OCI-LY7 (cell line): ENCODE data around the gene PLPPR2. TPM values are rescaled to one million over a fixed set of nuclear protein-coding genes. Genes with fewer than 3 reads are reported as not detected.

Experiments used
- BruUV-seq: library from RNA; stranded (reverse); fragments of 400-500 nt; replicated peaks from 2 replicates; lab custom pipeline; 2021; lab: Mats Ljungman, UMichigan
- CTCF ChIA-PET: fragments of 300-600 bp; sonication (Branson Sonifier 250); formaldehyde crosslinking; loops from one replicate; lab custom pipeline; 2022; ENCODE audit warnings: antibody characterized with exemption; ENCODE audit not compliant: unreplicated experiment; lab: Charles Lee
- POLR2A ChIA-PET: fragments of 300-600 bp; sonication (Branson Sonifier 250); formaldehyde crosslinking; loops from one replicate; lab custom pipeline; 2022; ENCODE audit warnings: antibody characterized with exemption; lab: Charles Lee
- DNase-seq: peaks from one replicate; pipeline ENCODE4 v3.0.0-alpha.2; 2015; ENCODE audit warnings: low spot score
- H2AFZ ChIP-seq: fragments of 200-600 bp; sonication (generic), shearing (Covaris generic); 2 replicates; pipeline ENCODE4 v1.6.1; 2014; ENCODE audit warnings: mild to moderate bottlenecking, antibody characterized with exemption, low read length, moderate library complexity
- H3K27ac ChIP-seq: fragments of 200-600 bp; sonication (generic); 2 replicates; pipeline ENCODE4 v1.5.1; 2014; ENCODE audit warnings: mixed run types, low read depth, mild to moderate bottlenecking, moderate library complexity, low read length, inconsistent platforms; ENCODE audit not compliant: poor library complexity, severe bottlenecking
- H3K36me3 ChIP-seq: fragments of 200-600 bp; sonication (generic); 2 replicates; pipeline ENCODE4 v1.6.1; 2014; ENCODE audit warnings: mild to moderate bottlenecking, antibody characterized with exemption, low read length, moderate library complexity, mixed read lengths; ENCODE audit not compliant: insufficient read depth
- H3K4me1 ChIP-seq: fragments of 200-600 bp; sonication (generic); 2 replicates; pipeline ENCODE4 v1.5.1; 2014; ENCODE audit warnings: mild to moderate bottlenecking, low read length; ENCODE audit not compliant: insufficient read depth, poor library complexity, severe bottlenecking
- H3K4me2 ChIP-seq: fragments of 200-600 bp; sonication (generic); 2 replicates; pipeline ENCODE4 v1.6.1; 2014; ENCODE audit warnings: mild to moderate bottlenecking, low read length
- H3K4me3 ChIP-seq: fragments of 200-600 bp; sonication (generic); 2 replicates; pipeline ENCODE4 v1.5.1; 2014; ENCODE audit warnings: mild to moderate bottlenecking, low read depth, low read length; ENCODE audit not compliant: poor library complexity, severe bottlenecking
- H3K79me2 ChIP-seq: fragments of 200-600 bp; sonication (generic); 2 replicates; pipeline ENCODE4 v1.6.1; 2016; ENCODE audit warnings: low read depth, mild to moderate bottlenecking, low read length, moderate library complexity, mixed read lengths; ENCODE audit not compliant: insufficient read depth
- H3K9me2 ChIP-seq: fragments of 200-600 bp; sonication (generic); 2 replicates; pipeline ENCODE4 v1.6.1; 2016; ENCODE audit warnings: mild to moderate bottlenecking, low read length, mixed read lengths; ENCODE audit not compliant: insufficient read depth
- H3K9me3 ChIP-seq: fragments of 200-600 bp; sonication (generic); 2 replicates; pipeline ENCODE4 v1.6.1; 2014; ENCODE audit warnings: mild to moderate bottlenecking, mixed run types, low read length, mixed read lengths
- H4K20me1 ChIP-seq: fragments of 200-600 bp; sonication (generic); 2 replicates; pipeline ENCODE4 v1.6.1; 2014; ENCODE audit warnings: mild to moderate bottlenecking, antibody characterized with exemption, low read length, moderate library complexity, mixed read lengths; ENCODE audit not compliant: insufficient read depth
- EZH2phosphoT487 ChIP-seq: fragments of 200-600 bp; sonication (generic); IDR thresholded peaks from 2 replicates; pipeline ENCODE4 v1.6.1; 2018; ENCODE audit warnings: low read depth, borderline replicate concordance, mild to moderate bottlenecking, mixed run types, antibody characterized with exemption, low read length, moderate library complexity, mixed read lengths
- intact Hi-C: fragments of 100-400 bp; cut with micrococcal nuclease; formaldehyde crosslinking; loops from one replicate; pipeline ENCODE4 v1.10.0; 2022; ENCODE audit not compliant: unreplicated experiment
- total RNA-seq, 2 experiments: library from RNA; depleted of rRNA in 1 of 2; stranded (reverse); fragments of >200 nt in 1 of 2; shearing (Covaris generic) in 1 of 2; gene quantifications; 2 replicates each; pipeline ENCODE4 v1.2.3, GENCODE V29; 2014 to 2022
- TF ChIP-seq, protein P1 (sequence below): fragments of 200-600 bp; sonication (generic); conservative IDR thresholded peaks from 2 replicates; pipeline ENCODE4 v1.5.1; 2014; ENCODE audit warnings: mild to moderate bottlenecking, antibody characterized with exemption, low read length, moderate library complexity, mixed read lengths

The PLPPR2 gene
- total RNA-seq, 2 experiments from 2014 or later = 0.88 to 3.6 TPM

DNA sequence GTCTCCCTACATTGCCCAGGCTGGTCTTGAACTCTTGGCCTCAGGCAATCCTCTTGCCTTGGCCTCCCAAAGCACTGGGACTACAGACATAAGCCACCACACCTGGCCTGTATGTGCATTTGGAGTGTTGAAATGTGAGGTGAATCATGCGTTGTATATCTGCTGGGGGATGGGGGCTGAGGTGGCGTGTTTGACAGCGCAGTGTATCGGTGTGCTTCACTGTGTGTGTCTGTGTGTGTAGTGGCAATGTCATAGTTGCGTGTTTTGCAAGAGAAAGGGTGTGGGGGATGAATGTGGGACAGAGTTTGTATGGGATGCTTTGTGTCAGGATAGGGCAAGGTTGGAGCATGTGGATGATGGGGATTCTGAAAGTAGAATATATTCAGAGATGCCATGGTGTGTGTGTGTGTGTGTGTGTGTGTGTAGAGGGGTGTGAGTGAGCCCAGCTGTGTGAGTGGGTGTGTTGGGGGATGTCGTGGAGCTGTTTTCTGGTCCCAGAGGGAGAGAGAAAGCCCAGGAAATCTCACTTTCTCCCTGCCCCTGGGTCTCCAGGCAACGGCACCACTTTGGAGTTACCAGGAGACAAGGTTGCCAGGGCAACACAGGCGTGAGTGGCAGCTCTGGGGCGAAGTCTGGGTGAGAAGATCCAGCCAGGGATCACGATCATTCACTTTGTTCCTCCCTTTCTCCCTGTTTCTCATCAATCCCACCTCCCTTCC, 18.1 kb downstream of the PLPPR2 start:
- BruUV-seq = no TSS peak
- Histone ChIP-seq H3K4me3 (peak overlapping the region; percentile 87), H3K4me2 (peak overlapping the region; percentile 85), H3K9me3 (no peaks in the 10 kb centered on the region), H3K36me3 (peaks cover 16% of the 10 kb centered on the region; the same call in 1 of the 2 replicates), H2AFZ (peak overlapping the region; percentile 66; the same call in 1 of the 2 replicates), H3K79me2 (peaks cover 18% of the 10 kb centered on the region), H3K4me1 (peaks cover 39% of the 10 kb centered on the region), H3K9me2 (no peaks in the 10 kb centered on the region), H4K20me1 (no peaks in the 10 kb centered on the region), H3K27ac (peak overlapping the region; percentile 32)
- ChIA-PET POLR2A (interaction anchor here (0.6 to 2.3 kb wide), 2 partner anchors 11 to 77 kb away, joined by 3 to 10 read pairs; partner anchors contain the start of gene TSPAN16), CTCF (no interaction called here)
- intact Hi-C loops = no loop called here
- no peak for TF ChIP-seq EZH2phosphoT487
- TF ChIP-seq, protein P1, sequence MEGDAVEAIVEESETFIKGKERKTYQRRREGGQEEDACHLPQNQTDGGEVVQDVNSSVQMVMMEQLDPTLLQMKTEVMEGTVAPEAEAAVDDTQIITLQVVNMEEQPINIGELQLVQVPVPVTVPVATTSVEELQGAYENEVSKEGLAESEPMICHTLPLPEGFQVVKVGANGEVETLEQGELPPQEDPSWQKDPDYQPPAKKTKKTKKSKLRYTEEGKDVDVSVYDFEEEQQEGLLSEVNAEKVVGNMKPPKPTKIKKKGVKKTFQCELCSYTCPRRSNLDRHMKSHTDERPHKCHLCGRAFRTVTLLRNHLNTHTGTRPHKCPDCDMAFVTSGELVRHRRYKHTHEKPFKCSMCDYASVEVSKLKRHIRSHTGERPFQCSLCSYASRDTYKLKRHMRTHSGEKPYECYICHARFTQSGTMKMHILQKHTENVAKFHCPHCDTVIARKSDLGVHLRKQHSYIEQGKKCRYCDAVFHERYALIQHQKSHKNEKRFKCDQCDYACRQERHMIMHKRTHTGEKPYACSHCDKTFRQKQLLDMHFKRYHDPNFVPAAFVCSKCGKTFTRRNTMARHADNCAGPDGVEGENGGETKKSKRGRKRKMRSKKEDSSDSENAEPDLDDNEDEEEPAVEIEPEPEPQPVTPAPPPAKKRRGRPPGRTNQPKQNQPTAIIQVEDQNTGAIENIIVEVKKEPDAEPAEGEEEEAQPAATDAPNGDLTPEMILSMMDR = no peak
- DNase-seq = no peak

GRCh38 chr19:11373885-11374432, 18.7 kb downstream of the PLPPR2 start:
- peaks cover 41% of the 10 kb centered on the region for H3K4me1 ChIP-seq
- peak overlapping the region; percentile 32 for H3K27ac ChIP-seq
- no peaks in the 10 kb centered on the region for H4K20me1 ChIP-seq
- no peaks in the 10 kb centered on the region for H3K9me3 ChIP-seq
- intact Hi-C loops = loop anchor here (2.0 kb wide), 2 partner anchors 27 to 81 kb away; partner anchors contain the start of genes CCDC159 and TMEM205
- H3K9me2 ChIP-seq = no peaks in the 10 kb centered on the region
- H3K36me3 ChIP-seq = peaks cover 18% of the 10 kb centered on the region; the same call in 1 of the 2 replicates
- H2AFZ ChIP-seq = peak overlapping the region; percentile 66; the same call in 1 of the 2 replicates
- ChIA-PET POLR2A (interaction anchor here (0.6 to 2.3 kb wide), 3 partner anchors 12 to 78 kb away, joined by 3 to 10 read pairs (median 3); partner anchors contain the start of gene TSPAN16), CTCF (interaction anchor here (0.6 kb wide), 1 partner anchor 14 kb away, joined by 7 read pairs; no protein-coding TSS in a partner anchor)
- BruUV-seq = no TSS peak
- peak overlapping the region; percentile 87 for H3K4me3 ChIP-seq
- H3K4me2 ChIP-seq = peak overlapping the region; percentile 85
- TF ChIP-seq, protein P1 = no peak
- no peak for TF ChIP-seq EZH2phosphoT487
- DNase-seq = no peak
- H3K79me2 ChIP-seq = peaks cover 18% of the 10 kb centered on the region
